Measurements from ENCODE around the gene TMEM106A. TPM values are rescaled to one million over a fixed set of nuclear protein-coding genes. Genes with fewer than 3 reads are reported as not detected.
A peak's percentile ranks its signal among the peaks of the same experiment; 100 is the strongest.
"Not testable (repeated sequence)": the region's sequence is repeated elsewhere in the genome, so short reads cannot be mapped to it uniquely, and the experiment has no call there.

TMEM106A gene
- total RNA-seq (10 to 100 TPM in 1 of 10 donors, 1 to 10 TPM in 9; 1.9 to 10.4 (median 2.7) TPM), polyA plus RNA-seq (1 to 10 TPM; 1.1 to 3.2 TPM)
- long read RNA-seq, donor 1, partial matches to known transcripts = 0 of 1 reads
- long read RNA-seq, donor 1, other reads (novel, unspliced or antisense) = 1 of 1 reads
- long read RNA-seq, donor 2 = 0 reads
- long read RNA-seq, donor 3, partial matches to known transcripts = 0 of 2 reads
- long read RNA-seq, donor 3, other reads (novel, unspliced or antisense) = 1 of 2 reads

- intact Hi-C loops (cut with DNase I) = loop anchor here in 3 of 10 donors (5.0 to 10.0 kb wide), 3 partner anchors 34 to 121 kb away; no protein-coding TSS in a partner anchor
- 2 to 5% methylated on average over 54 of the region's 54 CpGs for WGBS, 2 donors
- ATAC-seq (peak; percentile 88 to 96 (median 94)), DNase-seq (peak; percentile 78 to 81)
- Histone ChIP-seq H3K27ac (peak within 1 kb of the TSS; percentile 64 to 90 (median 83)), H3K9me3 (no peaks in the 10 kb centered on the region), H3K27me3 (no peaks in the 10 kb centered on the region), H3K4me1 (peaks cover 0 to 33% (median 20%) of the 10 kb centered on the region in 9 donors), H3K36me3 (peaks cover 0 to 82% (median 32%) of the 10 kb centered on the region in 9 donors), H3K4me3 (peak within 1 kb of the TSS; percentile 42 to 72 (median 68))
- peak in 7 of 9 donors; percentile 15 to 52 (median 39) for TF ChIP-seq CTCF (IDR thresholded peaks at IDR 0.05)
Observed at GRCh38 chr17:43211480-43212402, at the start of gene TMEM106A. Gene TMEM106A, plus strand, starts transcription at chr17:43211875. Its CDS starts 1,167 bp downstream, at chr17:43213042.

GRCh38 chr17:43165971-43166370, 45.7 kb upstream of the TMEM106A start:
- peaks cover 0 to 13% (median 11%) of the 10 kb centered on the region in 9 donors for H3K4me1 ChIP-seq
- DNase-seq, H3K4me3 ChIP-seq, ATAC-seq, H3K27ac ChIP-seq, H3K9me3 ChIP-seq, H3K27me3 ChIP-seq: not testable (repeated sequence)
- intact Hi-C loops (cut with DNase I) = loop anchor here in 2 of 10 donors (5.0 to 10.0 kb wide), 2 partner anchors 51 to 144 kb away; partner anchors contain the start of gene VAT1 (in 1 of the 2)
- H3K36me3 ChIP-seq = peaks cover 0 to 26% (median 0%) of the 10 kb centered on the region in 9 donors

GRCh38 chr17:43169561-43170139, 42.0 kb upstream of the TMEM106A start:
- Histone ChIP-seq H3K27ac (peak overlapping the region; percentile 91 to 97 (median 96)), H3K27me3 (no peaks in the 10 kb centered on the region), H3K4me1 (peaks cover 2 to 43% (median 41%) of the 10 kb centered on the region in 9 donors), H3K4me3 (peak overlapping the region; percentile 49 to 83 (median 73)), H3K9me3 (no peaks in the 10 kb centered on the region), H3K36me3 (peaks cover 0 to 5% (median 0%) of the 10 kb centered on the region in 9 donors)
- peak; percentile 18 to 27 for DNase-seq
- intact Hi-C loops (cut with DNase I) = loop anchor here in 8 of 10 donors (2.0 to 10.0 kb wide), 7 partner anchors 42 to 171 kb away; partner anchors contain the start of genes VAT1 (in 8 of the 8), BRCA1 (in 5 of the 8), RND2 (in 1 of the 8) and RPL27 (in 1 of the 8)
- ATAC-seq = peak; percentile 4 to 55 (median 26)
- no peak for TF ChIP-seq CTCF (IDR thresholded peaks at IDR 0.05)
- 2% methylated on average over 29 of the region's 29 CpGs for WGBS, 2 donors

- no peaks in the 10 kb centered on the region for H3K9me3 ChIP-seq
- TF ChIP-seq CTCF (IDR thresholded peaks at IDR 0.05) = no peak
- peak; percentile 88 to 94 (median 91) for ATAC-seq
- peaks cover 0 to 6% (median 0%) of the 10 kb centered on the region in 9 donors for H3K36me3 ChIP-seq
- 0% methylated on average over 27 of the region's 27 CpGs for WGBS, 2 donors
- no peaks in the 10 kb centered on the region for H3K27me3 ChIP-seq
- peak overlapping the region; percentile 49 to 83 (median 73) for H3K4me3 ChIP-seq
- peak overlapping the region; percentile 91 to 97 (median 96) for H3K27ac ChIP-seq
- peaks cover 2 to 49% (median 47%) of the 10 kb centered on the region in 9 donors for H3K4me1 ChIP-seq
- peak; percentile 82 to 91 for DNase-seq
- intact Hi-C loops (cut with DNase I) = loop anchor here in 8 of 10 donors (2.0 to 10.0 kb wide), 6 partner anchors 43 to 171 kb away; partner anchors contain the start of genes VAT1 (in 7 of the 8), BRCA1 (in 5 of the 8), RND2 (in 1 of the 8) and RPL27 (in 1 of the 8)
Observed at GRCh38 chr17:43170140-43170765, 41.4 kb upstream of the TMEM106A start.
